K562 (cell line): ENCODE measurements around the gene TMCC1. TPM values are rescaled to one million over a fixed set of nuclear protein-coding genes. Genes with fewer than 3 reads are reported as not detected.

ENCODE experiments used
- ATAC-seq: fragments of 200-7000 bp; cut with Tn5 transposase; 3 replicates; pipeline ENCODE4 v1.9.1; 2020; ENCODE audit warnings: moderate library complexity
- BruUV-seq: library from RNA; stranded (reverse); fragments of 400-500 nt; replicated peaks from 2 replicates; lab custom pipeline; 2021; lab: Mats Ljungman, UMichigan
- CTCF ChIA-PET: fragments of 300-600 bp; formaldehyde crosslinking; extraction: SDS; loops from one replicate; lab custom pipeline; 2021; ENCODE audit warnings: low intra/inter-chr PET ratio; lab: Yijun Ruan, JAX
- POLR2A ChIA-PET: fragments of 300-600, 350-650 bp; sonication (Branson Sonifier 250); formaldehyde crosslinking; extraction: SDS; loops from one replicate; lab custom pipeline; 2021; ENCODE audit warnings: antibody characterized with exemption, inconsistent platforms; lab: Yijun Ruan, JAX
- DNase-seq, 4 experiments: peaks; one replicate each; pipeline versions ENCODE4 v3.0.0 to v3.0.0-alpha.2; 2011 to 2018; ENCODE audit warnings: low spot score in 3 of 4, mixed read lengths in 3 of 4; ENCODE audit errors: extremely low read depth in 1 of 4
- FAIRE-seq: peaks from 2 replicates; lab custom pipeline; 2011; peaks lifted over from hg19 to GRCh38; lab: Jason Lieb, UNC
- H2AFZ ChIP-seq: 2 replicates; pipeline ENCODE4 v1.6.0; 2011; ENCODE audit warnings: low read depth, low read length, control low read depth, inconsistent platforms
- H3K27ac ChIP-seq: fragments of 200-600 bp; 3 replicates; pipeline ENCODE4 v1.8.0; 2011; ENCODE audit warnings: low read depth, mild to moderate bottlenecking, control low read depth, inconsistent platforms, low read length, moderate library complexity, mixed read lengths; ENCODE audit errors: extremely low read depth
- H3K27me3 ChIP-seq, 2 experiments: fragments of 300-600 bp in 1 of 2; 2 replicates in 1 of 2; 3 replicates in 1 of 2; pipeline versions ENCODE4 v1.6.0 to v1.8.0; 2011; ENCODE audit warnings: inconsistent platforms in 2 of 2, low read length in 2 of 2, mild to moderate bottlenecking in 1 of 2, mixed read lengths in 1 of 2, moderate library complexity in 1 of 2; ENCODE audit not compliant: control insufficient read depth in 2 of 2, insufficient read depth in 2 of 2
- H3K36me3 ChIP-seq: fragments of 300-600 bp; 3 replicates; pipeline ENCODE4 v1.8.0; 2011; ENCODE audit warnings: mild to moderate bottlenecking, low read length, inconsistent platforms; ENCODE audit not compliant: control insufficient read depth, insufficient read depth
- H3K4me1 ChIP-seq, 2 experiments: fragments of 200-600 bp in 1 of 2; replicated peaks in 1 of 2; 2 replicates in 1 of 2; 3 replicates in 1 of 2; pipeline versions ENCODE4 v1.5.1 to v1.8.0; 2011; ENCODE audit warnings: inconsistent platforms in 2 of 2, low read length in 2 of 2, mild to moderate bottlenecking in 1 of 2, mixed read lengths in 1 of 2, moderate library complexity in 1 of 2; ENCODE audit not compliant: control insufficient read depth in 2 of 2, insufficient read depth in 2 of 2
- H3K4me2 ChIP-seq: 2 replicates; pipeline ENCODE4 v1.6.1; 2011; ENCODE audit warnings: low read length, control low read depth, inconsistent platforms, mixed read lengths; ENCODE audit not compliant: insufficient read depth
- H3K4me3 ChIP-seq: fragments of 200-600 bp; sonication (generic), shearing (Covaris generic); 2 replicates; pipeline ENCODE4 v1.5.1; 2016; ENCODE audit warnings: control low read depth, inconsistent platforms
- H3K79me2 ChIP-seq: fragments of 200-600 bp; 3 replicates; pipeline ENCODE4 v1.8.0; 2011; ENCODE audit warnings: low read length, inconsistent platforms; ENCODE audit not compliant: control insufficient read depth, insufficient read depth
- H3K9ac ChIP-seq, 2 experiments: 2 replicates each; pipeline versions ENCODE4 v1.6.0 to v1.6.1; 2011; ENCODE audit warnings: low read depth in 2 of 2, low read length in 2 of 2, control low read depth in 1 of 2, inconsistent platforms in 1 of 2, mild to moderate bottlenecking in 1 of 2, mixed read lengths in 1 of 2; ENCODE audit not compliant: insufficient read depth in 1 of 2
- H3K9me1 ChIP-seq: one replicate; pipeline ENCODE4 v1.6.0; 2011; ENCODE audit warnings: inconsistent platforms, mild to moderate bottlenecking, low read length, moderate library complexity; ENCODE audit not compliant: control insufficient read depth, insufficient read depth
- H3K9me3 ChIP-seq: replicated peaks from 2 replicates; pipeline ENCODE4 v1.5.1; 2011; ENCODE audit warnings: low read depth, low read length, inconsistent platforms; ENCODE audit not compliant: control insufficient read depth, insufficient read depth
- H4K20me1 ChIP-seq: replicated peaks from 2 replicates; pipeline ENCODE4 v1.6.1; 2011; ENCODE audit warnings: low read length, inconsistent platforms, mixed read lengths; ENCODE audit not compliant: control insufficient read depth, insufficient read depth
- ARID1B ChIP-seq: fragments of 450-650 bp; IDR thresholded peaks from 2 replicates; pipeline ENCODE4 v1.6.1; 2016; ENCODE audit warnings: antibody characterized with exemption, mild to moderate bottlenecking, inconsistent platforms
- CAMTA2 ChIP-seq: fragments of 250-450 bp; sonication (Bioruptor Pico); conservative IDR thresholded peaks from 2 replicates; pipeline ENCODE4 v1.5.1; 2022
- ERF ChIP-seq: fragments of 450-650 bp; formaldehyde crosslinking; IDR thresholded peaks from 2 replicates; pipeline ENCODE4 v1.4.0; 2020; ENCODE audit warnings: mild to moderate bottlenecking, mixed read lengths
- FOXA3 ChIP-seq, 2 experiments: fragments of 450-650 bp in 1 of 2; sonication (generic) in 1 of 2; formaldehyde crosslinking; IDR thresholded peaks in 1 of 2; conservative IDR thresholded peaks in 1 of 2; 2 replicates each; pipeline versions ENCODE4 v1.4.0 to v1.8.0; 2020 to 2022; ENCODE audit warnings: mild to moderate bottlenecking in 2 of 2, missing genetic modification reagents in 1 of 2
- RFX5 ChIP-seq: IDR thresholded peaks from 2 replicates; pipeline ENCODE4 v1.6.1; 2011; ENCODE audit warnings: low read depth, mild to moderate bottlenecking, improper control_type of control experiment, low read length
- ZNF133 ChIP-seq: fragments of 250-450 bp; sonication (Bioruptor Pico); IDR thresholded peaks from 2 replicates; pipeline ENCODE4 v1.4.0; 2020; ENCODE audit warnings: mild to moderate bottlenecking
- WGBS: fragments of 100-300 bp; shearing (Covaris generic); methylation state at CpG from one replicate; pipeline ENCODE4 v1.1.6; 2016; ENCODE audit warnings: low coverage, mixed read lengths; ENCODE audit not compliant: insufficient coverage; ENCODE audit errors: missing lambda C conversion rate; 5-methylcytosine and 5-hydroxymethylcytosine counted together
- in situ Hi-C: fragments of 300-500 bp; cut with MboI; formaldehyde crosslinking; loops from 4 replicates; pipeline ENCODE4 v1.15.0; 2018; ENCODE audit warnings: inconsistent platforms, mixed read lengths
- intact Hi-C: fragments of 100-400 bp; cut with micrococcal nuclease; formaldehyde crosslinking; loops from 2 replicates; pipeline ENCODE4 v1.14.2; 2022
- polyA plus RNA-seq, 8 experiments: library from polyadenylated mRNA; depleted of rRNA in 4 of 8; stranded (reverse) in 5 of 8; unstranded in 3 of 8; fragments of >200 nt; fragmentation: Nextera tagmentation in 2 of 8; fragmentation: Illumina TruSeq in 1 of 8; extraction: Ambion mirVana in 2 of 8; extraction: Trizol in 1 of 8; gene quantifications; 2 replicates each; pipeline versions ENCODE4 v1.2.1 to v1.2.3, GENCODE V29; 2011 to 2014; ENCODE audit warnings: inconsistent platforms in 1 of 8, missing spikeins in 1 of 8
- total RNA-seq, 7 experiments: library from RNA; depleted of rRNA in 6 of 7; stranded (reverse); fragments of >200 nt in 6 of 7; fragmentation: Illumina TruSeq in 2 of 7; extraction: Trizol in 2 of 7; gene quantifications; 2 replicates each; pipeline versions ENCODE4 v1.2.1 to v1.2.3, GENCODE V29; 2011 to 2021; ENCODE audit warnings: low replicate concordance in 1 of 7
- TF ChIP-seq, protein P1 (sequence below), 2 experiments: fragments of 450-650 bp in 1 of 2; sonication (generic) in 1 of 2; formaldehyde crosslinking in 1 of 2; IDR thresholded peaks in 1 of 2; conservative IDR thresholded peaks in 1 of 2; 2 replicates each; pipeline versions ENCODE4 v1.6.1 to v1.8.1; 2016 to 2023; ENCODE audit warnings: mild to moderate bottlenecking in 2 of 2, moderate library complexity in 2 of 2, inconsistent platforms in 1 of 2, missing genetic modification reagents in 1 of 2
- TF ChIP-seq, protein P2 (sequence below), 2 experiments: fragments of 450-650 bp; IDR thresholded peaks; 2 replicates each; pipeline ENCODE4 v1.6.1; 2016; ENCODE audit warnings: mild to moderate bottlenecking in 2 of 2, borderline replicate concordance in 1 of 2, low read depth in 1 of 2, moderate library complexity in 1 of 2
- TF ChIP-seq, protein P3 (sequence below), 2 experiments: IDR thresholded peaks in 1 of 2; conservative IDR thresholded peaks in 1 of 2; 2 replicates each; pipeline ENCODE4 v1.6.1; 2016; ENCODE audit warnings: low read depth in 2 of 2, mild to moderate bottlenecking in 1 of 2, missing compliant biosample characterization in 1 of 2, missing genetic modification characterization in 1 of 2, moderate library complexity in 1 of 2

Gene TMCC1
- total and polyA plus RNA-seq, 9 of the 15 experiments (the other 6 are each of a cell fraction or from before 2014, with no cell fraction given) = 0.89 to 8.7 (median 4.0) TPM

DNA sequence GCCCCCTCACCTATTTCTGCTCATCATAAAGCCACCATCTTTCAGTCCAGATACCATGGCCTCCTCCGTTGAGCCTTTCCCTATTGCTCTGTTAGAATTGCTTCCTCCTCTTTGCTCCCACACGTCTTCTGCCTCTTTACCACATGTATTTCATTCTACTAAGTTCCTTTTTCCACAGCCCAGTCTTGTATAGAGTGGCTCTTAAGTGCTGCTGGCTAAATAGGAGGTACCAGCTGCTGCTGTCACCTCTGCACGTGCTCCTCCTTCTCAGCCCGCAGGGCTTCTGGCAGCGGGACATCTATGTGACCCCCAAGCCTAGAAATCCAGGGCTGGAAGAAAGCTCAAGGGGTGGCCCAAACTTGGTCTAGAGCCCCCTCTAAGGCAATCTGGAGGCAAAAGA, 248.2 kb downstream of the TMCC1 start:
- ChIA-PET POLR2A (interaction anchor here (0.6 to 1.1 kb wide), 2 partner anchors 90 to 166 kb away, joined by 3 read pairs; no protein-coding TSS in a partner anchor), CTCF (no interaction called here)
- Histone ChIP-seq H3K36me3 (no peaks in the 10 kb centered on the region), H3K27ac (no peak overlapping the region), H3K4me2 (no peak overlapping the region), H2AFZ (no peak overlapping the region), H3K9me3 (no peaks in the 10 kb centered on the region), H3K9ac (no peak overlapping the region), H3K4me1 (no peaks in the 10 kb centered on the region; a peak in 1 of 5 replicates), H3K79me2 (no peaks in the 10 kb centered on the region), H3K4me3 (no peak overlapping the region), H4K20me1 (no peaks in the 10 kb centered on the region), H3K27me3 (no peaks in the 10 kb centered on the region), H3K9me1 (no peaks in the 10 kb centered on the region)
- no peak for FAIRE-seq
- intact Hi-C loops = no loop called here
- in situ Hi-C loops = no loop called here
- BruUV-seq = no TSS peak
- WGBS = 18% methylated on average over 5 of the region's 5 CpGs
- DNase-seq = no peak
- no peak for ATAC-seq
- TF ChIP-seq RFX5 (no peak), FOXA3 (CRISPR knock-in tag; conservative IDR thresholded peaks at IDR 0.05 in 1 of 2, IDR thresholded peaks at IDR 0.05 in 1 of 2) (no peak), ERF (CRISPR knock-in tag) (no peak), ARID1B (no peak), CAMTA2 (CRISPR knock-in tag) (no peak), ZNF133 (CRISPR knock-in tag) (no peak)
- TF ChIP-seq, protein P1, sequence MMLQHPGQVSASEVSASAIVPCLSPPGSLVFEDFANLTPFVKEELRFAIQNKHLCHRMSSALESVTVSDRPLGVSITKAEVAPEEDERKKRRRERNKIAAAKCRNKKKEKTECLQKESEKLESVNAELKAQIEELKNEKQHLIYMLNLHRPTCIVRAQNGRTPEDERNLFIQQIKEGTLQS (IDR thresholded peaks at IDR 0.05) = no peak
- TF ChIP-seq, protein P1 (CRISPR knock-in tag; conservative IDR thresholded peaks at IDR 0.05) = no peak
- TF ChIP-seq, protein P2, sequence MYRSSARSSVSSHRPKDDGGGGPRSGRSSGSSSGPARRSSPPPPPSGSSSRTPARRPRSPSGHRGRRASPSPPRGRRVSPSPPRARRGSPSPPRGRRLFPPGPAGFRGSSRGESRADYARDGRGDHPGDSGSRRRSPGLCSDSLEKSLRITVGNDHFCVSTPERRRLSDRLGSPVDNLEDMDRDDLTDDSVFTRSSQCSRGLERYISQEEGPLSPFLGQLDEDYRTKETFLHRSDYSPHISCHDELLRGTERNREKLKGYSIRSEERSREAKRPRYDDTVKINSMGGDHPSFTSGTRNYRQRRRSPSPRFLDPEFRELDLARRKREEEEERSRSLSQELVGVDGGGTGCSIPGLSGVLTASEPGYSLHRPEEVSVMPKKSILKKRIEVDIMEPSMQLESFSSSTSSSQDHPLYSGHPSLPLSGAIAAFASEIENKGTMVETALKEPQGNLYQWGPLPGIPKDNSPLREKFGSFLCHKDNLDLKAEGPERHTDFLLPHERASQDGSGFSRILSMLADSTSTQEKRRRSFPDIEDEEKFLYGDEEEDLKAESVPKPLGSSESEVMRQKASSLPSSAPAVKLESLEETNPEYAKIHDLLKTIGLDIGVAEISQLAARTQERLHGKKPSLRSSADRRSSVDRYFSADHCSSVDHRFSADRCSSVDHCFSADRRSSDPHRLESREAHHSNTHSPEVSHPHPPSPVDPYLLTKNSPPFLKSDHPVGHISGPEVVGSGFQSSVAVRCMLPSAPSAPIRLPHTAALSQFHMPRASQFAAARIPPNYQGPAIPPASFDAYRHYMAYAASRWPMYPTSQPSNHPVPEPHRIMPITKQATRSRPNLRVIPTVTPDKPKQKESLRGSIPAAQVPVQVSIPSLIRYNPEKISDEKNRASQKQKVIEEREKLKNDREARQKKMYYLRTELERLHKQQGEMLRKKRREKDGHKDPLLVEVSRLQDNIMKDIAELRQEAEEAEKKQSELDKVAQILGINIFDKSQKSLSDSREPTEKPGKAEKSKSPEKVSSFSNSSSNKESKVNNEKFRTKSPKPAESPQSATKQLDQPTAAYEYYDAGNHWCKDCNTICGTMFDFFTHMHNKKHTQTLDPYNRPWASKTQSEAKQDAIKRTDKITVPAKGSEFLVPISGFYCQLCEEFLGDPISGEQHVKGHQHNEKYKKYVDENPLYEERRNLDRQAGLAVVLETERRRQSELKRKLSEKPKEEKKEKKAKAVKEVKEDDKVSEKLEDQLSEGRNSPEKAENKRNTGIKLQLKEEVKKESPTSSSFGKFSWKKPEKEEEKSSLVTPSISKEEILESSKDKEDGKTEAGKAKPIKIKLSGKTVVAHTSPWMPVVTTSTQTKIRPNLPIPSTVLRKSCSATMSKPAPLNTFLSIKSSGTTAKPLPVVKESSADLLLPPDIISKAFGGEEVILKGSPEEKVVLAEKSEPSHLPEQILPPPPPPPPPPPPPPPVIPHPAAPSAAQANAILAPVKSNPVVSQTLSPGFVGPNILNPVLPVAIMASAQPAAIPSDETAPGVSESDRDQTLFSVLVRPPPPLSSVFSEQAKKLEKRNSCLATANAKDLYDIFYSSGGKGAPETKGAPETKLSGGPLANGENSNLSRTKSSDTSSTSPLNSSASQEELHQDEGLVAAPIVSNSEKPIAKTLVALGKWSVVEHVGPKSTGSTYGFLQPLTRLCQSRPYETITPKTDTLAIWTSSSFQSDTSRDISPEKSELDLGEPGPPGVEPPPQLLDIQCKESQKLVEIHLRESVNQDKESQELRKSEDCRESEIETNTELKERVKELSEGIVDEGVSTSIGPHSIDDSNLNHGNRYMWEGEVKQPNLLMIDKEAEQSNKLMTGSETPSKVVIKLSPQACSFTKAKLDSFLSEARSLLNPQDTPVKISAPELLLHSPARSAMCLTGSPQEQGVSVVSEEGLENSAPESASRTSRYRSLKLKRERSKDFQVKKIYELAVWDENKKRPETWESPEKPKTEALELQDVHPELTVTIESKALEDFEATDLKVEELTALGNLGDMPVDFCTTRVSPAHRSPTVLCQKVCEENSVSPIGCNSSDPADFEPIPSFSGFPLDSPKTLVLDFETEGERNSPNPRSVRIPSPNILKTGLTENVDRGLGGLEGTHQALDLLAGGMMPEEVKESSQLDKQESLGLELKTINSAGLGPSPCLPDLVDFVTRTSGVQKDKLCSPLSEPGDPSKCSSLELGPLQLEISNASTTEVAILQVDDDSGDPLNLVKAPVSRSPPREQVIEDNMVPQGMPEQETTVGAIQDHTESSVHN (IDR thresholded peaks at IDR 0.05; ENCODE audit: borderline replicate concordance in 1 of 2, low read depth in 1 of 2) = no peak
- TF ChIP-seq, protein P3, sequence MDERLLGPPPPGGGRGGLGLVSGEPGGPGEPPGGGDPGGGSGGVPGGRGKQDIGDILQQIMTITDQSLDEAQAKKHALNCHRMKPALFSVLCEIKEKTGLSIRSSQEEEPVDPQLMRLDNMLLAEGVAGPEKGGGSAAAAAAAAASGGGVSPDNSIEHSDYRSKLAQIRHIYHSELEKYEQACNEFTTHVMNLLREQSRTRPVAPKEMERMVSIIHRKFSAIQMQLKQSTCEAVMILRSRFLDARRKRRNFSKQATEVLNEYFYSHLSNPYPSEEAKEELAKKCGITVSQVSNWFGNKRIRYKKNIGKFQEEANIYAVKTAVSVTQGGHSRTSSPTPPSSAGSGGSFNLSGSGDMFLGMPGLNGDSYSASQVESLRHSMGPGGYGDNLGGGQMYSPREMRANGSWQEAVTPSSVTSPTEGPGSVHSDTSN (CRISPR knock-in tag; IDR thresholded peaks at IDR 0.05; ENCODE audit: low read depth) = no peak
- TF ChIP-seq, protein P3 (tag; conservative IDR thresholded peaks at IDR 0.05; ENCODE audit: low read depth) = no peak
